PC-9 (cell line): ENCODE measurements around the gene COMMD10. TPM values are rescaled to one million over a fixed set of nuclear protein-coding genes. Genes with fewer than 3 reads are reported as not detected.

ENCODE experiments used
- BruUV-seq: library from RNA; stranded (reverse); fragments of 400-500 nt; replicated peaks from 2 replicates; lab custom pipeline; 2021; lab: Mats Ljungman, UMichigan
- CTCF ChIA-PET: fragments of 300-600 bp; sonication (Branson Sonifier 250); formaldehyde crosslinking; loops from one replicate; lab custom pipeline; 2022; ENCODE audit warnings: antibody characterized with exemption; lab: Charles Lee
- POLR2A ChIA-PET: fragments of 300-600 bp; sonication (Branson Sonifier 250); formaldehyde crosslinking; loops from one replicate; lab custom pipeline; 2022; ENCODE audit warnings: antibody characterized with exemption; ENCODE audit not compliant: unreplicated experiment; lab: Charles Lee
- DNase-seq, 2 experiments: peaks; one replicate each; pipeline versions ENCODE4 v3.0.0 to v3.0.0-alpha.2; 2015 to 2022; ENCODE audit warnings: mixed read lengths in 1 of 2
- H2AFZ ChIP-seq: fragments of 200-600 bp; sonication (generic); 2 replicates; pipeline ENCODE4 v1.8.1; 2017; ENCODE audit warnings: antibody characterized with exemption
- H3F3A ChIP-seq: fragments of 200-600 bp; sonication (generic); 2 replicates; pipeline ENCODE4 v1.8.1; 2017; ENCODE audit warnings: antibody characterized with exemption, mild to moderate bottlenecking, low read depth; ENCODE audit not compliant: insufficient read depth
- H3K27ac ChIP-seq: fragments of 200-600 bp; sonication (generic); 2 replicates; pipeline ENCODE4 v1.6.1; 2016; ENCODE audit warnings: mixed run types
- H3K27me3 ChIP-seq: fragments of 200-600 bp; sonication (generic); 2 replicates; pipeline ENCODE4 v1.6.1; 2016; ENCODE audit warnings: low read depth, mixed run types; ENCODE audit not compliant: insufficient read depth
- H3K36me3 ChIP-seq: fragments of 200-600 bp; sonication (generic); 2 replicates; pipeline ENCODE4 v1.6.1; 2016; ENCODE audit warnings: low read depth, mixed run types
- H3K4me1 ChIP-seq: fragments of 200-600 bp; sonication (generic); replicated peaks from 2 replicates; pipeline ENCODE4 v1.6.1; 2016; ENCODE audit warnings: mixed run types; ENCODE audit not compliant: insufficient read depth
- H3K4me2 ChIP-seq: fragments of 200-600 bp; sonication (generic); 2 replicates; pipeline ENCODE4 v1.6.1; 2017; ENCODE audit warnings: mixed run types
- H3K4me3 ChIP-seq: fragments of 200-600 bp; sonication (generic); 2 replicates; pipeline ENCODE4 v1.6.1; 2016; ENCODE audit warnings: mixed run types
- H3K79me2 ChIP-seq: fragments of 200-600 bp; sonication (generic); 2 replicates; pipeline ENCODE4 v1.6.1; 2017; ENCODE audit warnings: low read depth, mixed run types
- H3K9me2 ChIP-seq: fragments of 200-600 bp; sonication (generic); 2 replicates; pipeline ENCODE4 v1.8.1; 2017; ENCODE audit warnings: mild to moderate bottlenecking; ENCODE audit not compliant: insufficient read depth
- H3K9me3 ChIP-seq: fragments of 200-600 bp; sonication (generic); 2 replicates; pipeline ENCODE4 v1.8.1; 2016; ENCODE audit warnings: low read depth; ENCODE audit not compliant: insufficient read depth
- H4K20me1 ChIP-seq: fragments of 200-600 bp; sonication (generic); 2 replicates; pipeline ENCODE4 v1.8.1; 2017; ENCODE audit not compliant: insufficient read depth
- EZH2 ChIP-seq: fragments of 200-600 bp; sonication (generic); IDR thresholded peaks from 2 replicates; pipeline ENCODE4 v1.8.0; 2017; ENCODE audit warnings: antibody characterized with exemption, low read depth
- intact Hi-C: fragments of 100-400 bp; cut with micrococcal nuclease; formaldehyde crosslinking; loops from one replicate; pipeline ENCODE4 v1.10.0; 2022; ENCODE audit not compliant: unreplicated experiment
- total RNA-seq: library from RNA; stranded (reverse); gene quantifications from 2 replicates; pipeline ENCODE4 v1.2.3, GENCODE V29; 2021
- TF ChIP-seq, protein P1 (sequence below): fragments of 200-600 bp; sonication (generic); conservative IDR thresholded peaks from 2 replicates; pipeline ENCODE4 v1.6.1; 2017; ENCODE audit warnings: mixed run types, antibody characterized with exemption, mild to moderate bottlenecking, moderate library complexity

The COMMD10 gene
- total RNA-seq, 1 experiment from 2014 or later, result 17.9 TPM

DNA sequence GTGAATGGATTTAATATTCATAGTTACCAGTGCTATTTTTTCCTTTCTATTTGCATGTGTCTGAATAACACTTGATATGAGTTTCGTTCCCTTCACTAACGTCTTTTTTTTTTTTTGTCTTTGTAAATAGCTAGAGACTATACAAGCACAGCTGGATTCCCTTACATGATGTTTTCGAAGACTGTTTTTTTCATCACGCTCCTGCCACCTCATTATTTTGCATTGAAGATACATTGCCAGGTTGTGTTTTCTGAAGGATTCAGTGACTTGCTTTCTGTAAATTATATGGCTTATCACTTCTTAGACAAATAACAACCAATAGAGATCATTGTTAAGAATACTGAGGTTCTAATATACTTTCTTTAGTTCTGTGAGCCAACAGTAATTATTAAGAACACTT, 207.5 kb downstream of the COMMD10 start:
- DNase-seq, result no peak
- Histone ChIP-seq H3K9me2 (no peaks in the 10 kb centered on the region), H3F3A (no peaks in the 10 kb centered on the region), H3K27me3 (no peaks in the 10 kb centered on the region), H3K36me3 (no peaks in the 10 kb centered on the region), H3K4me3 (no peak overlapping the region), H3K4me2 (no peak overlapping the region), H3K79me2 (no peaks in the 10 kb centered on the region), H3K9me3 (no peaks in the 10 kb centered on the region), H2AFZ (no peak overlapping the region), H3K27ac (no peak overlapping the region), H3K4me1 (no peaks in the 10 kb centered on the region), H4K20me1 (no peaks in the 10 kb centered on the region)
- no TSS peak for BruUV-seq
- ChIA-PET CTCF (no interaction called here), POLR2A (no interaction called here)
- TF ChIP-seq, protein P1, sequence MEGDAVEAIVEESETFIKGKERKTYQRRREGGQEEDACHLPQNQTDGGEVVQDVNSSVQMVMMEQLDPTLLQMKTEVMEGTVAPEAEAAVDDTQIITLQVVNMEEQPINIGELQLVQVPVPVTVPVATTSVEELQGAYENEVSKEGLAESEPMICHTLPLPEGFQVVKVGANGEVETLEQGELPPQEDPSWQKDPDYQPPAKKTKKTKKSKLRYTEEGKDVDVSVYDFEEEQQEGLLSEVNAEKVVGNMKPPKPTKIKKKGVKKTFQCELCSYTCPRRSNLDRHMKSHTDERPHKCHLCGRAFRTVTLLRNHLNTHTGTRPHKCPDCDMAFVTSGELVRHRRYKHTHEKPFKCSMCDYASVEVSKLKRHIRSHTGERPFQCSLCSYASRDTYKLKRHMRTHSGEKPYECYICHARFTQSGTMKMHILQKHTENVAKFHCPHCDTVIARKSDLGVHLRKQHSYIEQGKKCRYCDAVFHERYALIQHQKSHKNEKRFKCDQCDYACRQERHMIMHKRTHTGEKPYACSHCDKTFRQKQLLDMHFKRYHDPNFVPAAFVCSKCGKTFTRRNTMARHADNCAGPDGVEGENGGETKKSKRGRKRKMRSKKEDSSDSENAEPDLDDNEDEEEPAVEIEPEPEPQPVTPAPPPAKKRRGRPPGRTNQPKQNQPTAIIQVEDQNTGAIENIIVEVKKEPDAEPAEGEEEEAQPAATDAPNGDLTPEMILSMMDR, result no peak
- intact Hi-C loops, result no loop called here

- no peaks in the 10 kb centered on the region for H3K36me3 ChIP-seq
- no peaks in the 10 kb centered on the region for H4K20me1 ChIP-seq
- H3K4me1 ChIP-seq, result no peaks in the 10 kb centered on the region
- ChIA-PET CTCF (no interaction called here), POLR2A (no interaction called here)
- no peak for TF ChIP-seq EZH2
- TF ChIP-seq, protein P1, result no peak
- no peaks in the 10 kb centered on the region for H3K9me2 ChIP-seq
- no peak overlapping the region for H3K4me3 ChIP-seq
- H3K9me3 ChIP-seq, result no peaks in the 10 kb centered on the region
- no peaks in the 10 kb centered on the region for H3F3A ChIP-seq
- H3K27me3 ChIP-seq, result no peaks in the 10 kb centered on the region
- H3K79me2 ChIP-seq, result no peaks in the 10 kb centered on the region
- H2AFZ ChIP-seq, result no peak overlapping the region
- H3K27ac ChIP-seq, result no peak overlapping the region
- intact Hi-C loops, result no loop called here
- no peak for DNase-seq
- no TSS peak for BruUV-seq
- no peak overlapping the region for H3K4me2 ChIP-seq
These were observed 211.7 kb downstream of the COMMD10 start for GRCh38 chr5:116296335-116297072.

DNA sequence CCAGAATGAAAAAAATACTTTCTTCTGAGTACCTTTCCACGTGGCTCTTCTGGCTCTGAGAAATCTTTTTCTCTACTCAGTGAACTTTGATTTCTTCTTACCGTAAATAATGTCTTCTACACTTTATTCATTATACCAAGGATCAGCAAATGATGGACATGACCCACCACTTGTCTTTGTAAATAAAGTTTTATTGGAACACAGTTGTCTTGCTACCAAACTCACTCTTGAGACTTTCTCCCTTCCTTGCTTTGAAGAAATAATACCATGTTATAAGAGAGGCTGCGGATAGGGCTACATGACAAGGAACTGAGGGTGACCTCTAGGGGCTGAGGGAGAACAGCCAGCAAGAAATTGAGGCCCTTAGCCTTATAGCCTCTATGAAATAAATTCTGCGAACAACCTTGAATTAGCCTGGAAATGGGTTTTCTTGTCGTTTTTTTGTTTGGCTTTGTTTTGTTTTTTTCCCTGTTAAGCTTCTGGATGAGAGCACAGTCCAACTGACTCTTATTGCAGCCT, 212.5 kb downstream of the COMMD10 start:
- no peaks in the 10 kb centered on the region for H3K9me2 ChIP-seq
- no peaks in the 10 kb centered on the region for H4K20me1 ChIP-seq
- H3K4me3 ChIP-seq, result no peak overlapping the region
- no peak overlapping the region for H2AFZ ChIP-seq
- no peaks in the 10 kb centered on the region for H3K4me1 ChIP-seq
- no peak for DNase-seq
- H3F3A ChIP-seq, result no peaks in the 10 kb centered on the region
- no TSS peak for BruUV-seq
- no peaks in the 10 kb centered on the region for H3K9me3 ChIP-seq
- no peak overlapping the region for H3K27ac ChIP-seq
- H3K79me2 ChIP-seq, result no peaks in the 10 kb centered on the region
- ChIA-PET POLR2A (no interaction called here), CTCF (interaction anchor here (0.6 kb wide), 2 partner anchors 9 to 1299 kb away, joined by 5 to 8 read pairs; no protein-coding TSS in a partner anchor)
- TF ChIP-seq EZH2, result no peak
- TF ChIP-seq, protein P1, result no peak
- H3K36me3 ChIP-seq, result no peaks in the 10 kb centered on the region
- intact Hi-C loops, result no loop called here
- H3K4me2 ChIP-seq, result no peak overlapping the region
- H3K27me3 ChIP-seq, result no peaks in the 10 kb centered on the region
